GM12878 (cell line): ENCODE results near the gene MXRA8. TPM values are rescaled to one million over a fixed set of nuclear protein-coding genes. Genes with fewer than 3 reads are reported as not detected.

Source experiments
- ATAC-seq: fragments of 200-7000 bp; cut with Tn5 transposase; 3 replicates; pipeline ENCODE4 v1.9.1; 2020; ENCODE audit warnings: mild to moderate bottlenecking, moderate library complexity
- BruUV-seq: library from RNA; stranded (reverse); fragments of 400-500 nt; replicated peaks from 2 replicates; lab custom pipeline; 2021; lab: Mats Ljungman, UMichigan
- CTCF ChIA-PET: fragments of 300-600 bp; sonication (Branson Sonifier 250); formaldehyde crosslinking; extraction: SDS; loops from one replicate; lab custom pipeline; 2021; ENCODE audit warnings: inconsistent platforms; lab: Yijun Ruan, JAX
- POLR2A ChIA-PET: fragments of 350-600 bp; formaldehyde crosslinking; extraction: SDS; loops from one replicate; lab custom pipeline; 2021; ENCODE audit warnings: inconsistent platforms; lab: Charles Lee
- RAD21 ChIA-PET: fragments of 300-600 bp; sonication (Branson Sonifier 250); formaldehyde crosslinking; loops from one replicate; lab custom pipeline; 2023; ENCODE audit warnings: antibody characterized with exemption; ENCODE audit not compliant: unreplicated experiment; lab: Charles Lee
- SMC1A ChIA-PET: fragments of 300-600 bp; sonication (Branson Sonifier 250); formaldehyde crosslinking; loops from one replicate; lab custom pipeline; 2023; ENCODE audit not compliant: unreplicated experiment, uncharacterized antibody; lab: Charles Lee
- DNase-seq: peaks from one replicate; pipeline ENCODE4 v3.0.0-alpha.2; 2011; ENCODE audit warnings: low read depth, low spot score
- FAIRE-seq: peaks from 3 replicates; lab custom pipeline; 2011; peaks lifted over from hg19 to GRCh38; lab: Jason Lieb, UNC
- H2AFZ ChIP-seq: 2 replicates; pipeline ENCODE4 v1.6.0; 2011; ENCODE audit warnings: low read depth, low read length, control low read depth; ENCODE audit not compliant: control insufficient read depth
- H3K27ac ChIP-seq: 2 replicates; pipeline ENCODE4 v1.5.1; 2011; ENCODE audit warnings: control low read depth; ENCODE audit not compliant: control insufficient read depth, insufficient read depth
- H3K27me3 ChIP-seq, 2 experiments: replicated peaks in 1 of 2; 2 replicates each; pipeline versions ENCODE4 v1.6.0 to v1.6.1; 2011; ENCODE audit warnings: low read length in 1 of 2; ENCODE audit not compliant: control insufficient read depth in 2 of 2, insufficient read depth in 2 of 2
- H3K36me3 ChIP-seq, 2 experiments: 2 replicates each; pipeline ENCODE4 v1.5.1; 2011; ENCODE audit warnings: low read length in 1 of 2; ENCODE audit not compliant: control insufficient read depth in 2 of 2, insufficient read depth in 2 of 2
- H3K4me1 ChIP-seq: 2 replicates; pipeline ENCODE4 v1.6.1; 2011; ENCODE audit warnings: mild to moderate bottlenecking, low read length, moderate library complexity, mixed read lengths; ENCODE audit not compliant: control insufficient read depth, insufficient read depth
- H3K4me2 ChIP-seq: 2 replicates; pipeline ENCODE4 v1.6.0; 2011; ENCODE audit warnings: control low read depth; ENCODE audit not compliant: control insufficient read depth, insufficient read depth
- H3K4me3 ChIP-seq: fragments of 200-600 bp; sonication (generic); 2 replicates; pipeline ENCODE4 v1.5.1; 2016
- H3K79me2 ChIP-seq: 2 replicates; pipeline ENCODE4 v1.6.0; 2011; ENCODE audit warnings: low read length; ENCODE audit not compliant: control insufficient read depth, insufficient read depth
- H3K9ac ChIP-seq: 2 replicates; pipeline ENCODE4 v1.8.0; 2011; ENCODE audit warnings: low read length, control low read depth, mixed read lengths; ENCODE audit not compliant: control insufficient read depth, insufficient read depth
- H3K9me3 ChIP-seq: replicated peaks from 3 replicates; pipeline ENCODE4 v1.5.1; 2011; ENCODE audit warnings: mild to moderate bottlenecking, low read length; ENCODE audit not compliant: control insufficient read depth, insufficient read depth
- H4K20me1 ChIP-seq: 2 replicates; pipeline ENCODE4 v1.6.0; 2011; ENCODE audit not compliant: control insufficient read depth, insufficient read depth
- BCL11A ChIP-seq: IDR thresholded peaks from 2 replicates; pipeline ENCODE4 v1.6.1; 2011; ENCODE audit warnings: low read depth, low read length
- CHD2 ChIP-seq: IDR thresholded peaks from 2 replicates; pipeline ENCODE4 v1.6.1; 2011; ENCODE audit warnings: low read depth, low read length, improper control_type of control experiment, borderline replicate concordance
- MXI1 ChIP-seq: fragments of 150-350 bp; IDR thresholded peaks from 2 replicates; pipeline ENCODE4 v1.6.1; 2011; ENCODE audit warnings: low read depth, mild to moderate bottlenecking, inconsistent platforms, low read length, improper control_type of control experiment
- NFYA ChIP-seq: IDR thresholded peaks from 2 replicates; pipeline ENCODE4 v1.6.1; 2011; ENCODE audit warnings: low read depth, mild to moderate bottlenecking, low read length, improper control_type of control experiment, borderline replicate concordance
- NR2C2 ChIP-seq: IDR thresholded peaks from 2 replicates; pipeline ENCODE4 v1.6.1; 2011; ENCODE audit warnings: borderline replicate concordance, low read depth; ENCODE audit not compliant: control insufficient read depth, insufficient read length
- PML ChIP-seq: IDR thresholded peaks from 2 replicates; pipeline ENCODE4 v1.6.1; 2012; ENCODE audit warnings: low read length, inconsistent platforms
- POLR2A ChIP-seq: IDR thresholded peaks from 2 replicates; pipeline ENCODE4 v1.6.1; 2011; ENCODE audit warnings: low read depth, mild to moderate bottlenecking, low read length
- POLR2AphosphoS2 ChIP-seq: IDR thresholded peaks from 2 replicates; pipeline ENCODE4 v1.6.1; 2011; ENCODE audit warnings: low read depth, mild to moderate bottlenecking, low read length, improper control_type of control experiment, moderate library complexity
- PRDM15 ChIP-seq: fragments of 450-650 bp; formaldehyde crosslinking; IDR thresholded peaks from 2 replicates; pipeline ENCODE4 v1.4.0; 2020; ENCODE audit warnings: mild to moderate bottlenecking, moderate library complexity
- RBBP5 ChIP-seq: fragments of 200-600 bp; sonication (generic); conservative IDR thresholded peaks from 2 replicates; pipeline ENCODE4 v1.6.1; 2016
- SPI1 ChIP-seq: IDR thresholded peaks from 2 replicates; pipeline ENCODE4 v1.6.1; 2011; ENCODE audit warnings: low read depth, mild to moderate bottlenecking, low read length, moderate library complexity, borderline replicate concordance; ENCODE audit not compliant: insufficient read depth
- SREBF1 ChIP-seq: IDR thresholded peaks from 2 replicates; pipeline ENCODE4 v1.6.1; 2012; ENCODE audit warnings: mild to moderate bottlenecking, low read length
- SUPT20H ChIP-seq: IDR thresholded peaks from 2 replicates; pipeline ENCODE4 v1.6.1; 2011; ENCODE audit warnings: low read depth, mild to moderate bottlenecking, low read length, moderate library complexity, borderline replicate concordance; ENCODE audit not compliant: control insufficient read depth
- YY1 ChIP-seq: IDR thresholded peaks from 2 replicates; pipeline ENCODE4 v1.6.1; 2011; ENCODE audit warnings: low read depth, mild to moderate bottlenecking, low read length
- ZBED1 ChIP-seq: IDR thresholded peaks from 2 replicates; pipeline ENCODE4 v1.6.1; 2016; ENCODE audit warnings: borderline replicate concordance
- WGBS: methylation state at CpG from one replicate; pipeline ENCODE4 v1.1.6; 2016; ENCODE audit warnings: low lambda C conversion rate; ENCODE audit not compliant: insufficient replicate concordance, insufficient coverage; ENCODE audit errors: missing lambda C conversion rate; 5-methylcytosine and 5-hydroxymethylcytosine counted together
- in situ Hi-C: fragments of 300-500 bp; cut with MboI; formaldehyde crosslinking; loops from 9 replicates; pipeline ENCODE4 v1.14.3; 2018; ENCODE audit warnings: mixed read lengths
- intact Hi-C: fragments of 100-400 bp; cut with micrococcal nuclease; formaldehyde crosslinking; loops from one replicate; pipeline ENCODE4 v1.14.2; 2022; ENCODE audit not compliant: unreplicated experiment
- polyA plus RNA-seq, 11 experiments: library from polyadenylated mRNA; depleted of rRNA in 4 of 11; unstranded in 6 of 11; stranded (reverse) in 5 of 11; fragments of >200 nt; fragmentation: Nextera tagmentation in 4 of 11; fragmentation: Illumina TruSeq in 1 of 11; extraction: Ambion mirVana in 4 of 11; extraction: Trizol in 1 of 11; gene quantifications; 1 replicate in 1 of 11; 2 replicates in 10 of 11; pipeline versions ENCODE4 v1.2.1 to v1.2.3, GENCODE V29; 2011 to 2016; ENCODE audit warnings: inconsistent platforms in 2 of 11, missing spikeins in 2 of 11, low read depth in 1 of 11
- total RNA-seq, 4 experiments: library from RNA; depleted of rRNA in 3 of 4; stranded (reverse); fragments of >200 nt in 3 of 4; fragmentation: Illumina TruSeq in 1 of 4; extraction: Trizol in 1 of 4; gene quantifications; 2 replicates each; pipeline versions ENCODE4 v1.2.1 to v1.2.3, GENCODE V29; 2013 to 2021

Gene MXRA8
- total and polyA plus RNA-seq, 10 of the 15 experiments (the other 5 are each of a cell fraction or from before 2014, with no cell fraction given) = 0.11 to 0.54 (median 0.21) TPM; not detected in 6

- peaks cover 36 to 47% of the 10 kb centered on the region in 2 experiments for H3K36me3 ChIP-seq
- no peaks in the 10 kb centered on the region for H3K9me3 ChIP-seq
- H3K27ac ChIP-seq = no peak overlapping the region
- H3K79me2 ChIP-seq = peaks cover 20% of the 10 kb centered on the region
- FAIRE-seq (no peak), ATAC-seq (no peak), DNase-seq (no peak)
- H4K20me1 ChIP-seq = no peaks in the 10 kb centered on the region
- H2AFZ ChIP-seq = no peak overlapping the region
- H3K4me2 ChIP-seq = no peak overlapping the region
- H3K4me3 ChIP-seq = no peak overlapping the region
- H3K9ac ChIP-seq = no peak overlapping the region
- no peaks in the 10 kb centered on the region for H3K27me3 ChIP-seq
- peaks cover 9% of the 10 kb centered on the region for H3K4me1 ChIP-seq
- intact Hi-C loops (no loop called here), in situ Hi-C loops (no loop called here)
- SMC1A ChIA-PET = no interaction called here
- WGBS = 92% methylated on average over 11 of the region's 11 CpGs
- no peak for TF ChIP-seq NR2C2
- peak; percentile 46; the same call in 1 of the 2 replicates for TF ChIP-seq POLR2A
- RAD21 ChIA-PET = no interaction called here
- no TSS peak for BruUV-seq
- CTCF ChIA-PET = no interaction called here
- POLR2A ChIA-PET = interaction anchor here (0.5 to 0.6 kb wide), 2 partner anchors 50 to 517 kb away, joined by 4 read pairs; no protein-coding TSS in a partner anchor
These were observed 35.1 kb upstream of the MXRA8 start for GRCh38 chr1:1393428-1393827.

GRCh38 chr1:1393014-1393413 is 34.7 kb upstream of the MXRA8 start:
- ChIA-PET CTCF (no interaction called here), POLR2A (no interaction called here), SMC1A (no interaction called here), RAD21 (no interaction called here)
- peaks cover 9% of the 10 kb centered on the region for H3K4me1 ChIP-seq
- no peaks in the 10 kb centered on the region for H4K20me1 ChIP-seq
- peaks cover 16% of the 10 kb centered on the region for H3K79me2 ChIP-seq
- H3K9me3 ChIP-seq = no peaks in the 10 kb centered on the region
- WGBS = 93% methylated on average over 4 of the region's 4 CpGs
- peaks cover 37 to 49% of the 10 kb centered on the region in 2 experiments for H3K36me3 ChIP-seq
- no peak overlapping the region for H2AFZ ChIP-seq
- DNase-seq = no peak
- H3K9ac ChIP-seq = no peak overlapping the region
- H3K27me3 ChIP-seq = no peaks in the 10 kb centered on the region
- no TSS peak for BruUV-seq
- intact Hi-C loops = no loop called here
- H3K27ac ChIP-seq = no peak overlapping the region
- no peak for FAIRE-seq
- no peak overlapping the region for H3K4me2 ChIP-seq
- in situ Hi-C loops = no loop called here
- no peak for ATAC-seq
- no peak overlapping the region for H3K4me3 ChIP-seq
- no peak for TF ChIP-seq SUPT20H
- no peak for TF ChIP-seq ZBED1
- TF ChIP-seq BCL11A = no peak
- no peak for TF ChIP-seq PRDM15 (CRISPR knock-in tag)
- TF ChIP-seq YY1 = no peak
- no peak for TF ChIP-seq SREBF1
- TF ChIP-seq MXI1 = no peak
- TF ChIP-seq PML = no peak
- TF ChIP-seq CHD2 = no peak
- no peak for TF ChIP-seq POLR2AphosphoS2
- no peak for TF ChIP-seq SPI1
- TF ChIP-seq NFYA = no peak
- TF ChIP-seq RBBP5 = no peak
